Neural cell (in vitro differentiated cells): ENCODE results near the gene KBTBD13.

Source experiments
- CTCF ChIP-seq: fragments of 450-650 bp; IDR thresholded peaks from 2 replicates; pipeline ENCODE4 v1.5.1; 2014; ENCODE audit warnings: antibody characterized with exemption, mild to moderate bottlenecking, moderate library complexity; ENCODE audit not compliant: poor library complexity, severe bottlenecking
- REST ChIP-seq: IDR thresholded peaks from 2 replicates; pipeline ENCODE4 v1.6.1; 2012; ENCODE audit warnings: borderline replicate concordance
- SMC3 ChIP-seq: fragments of 450-650 bp; conservative IDR thresholded peaks from 2 replicates; pipeline ENCODE4 v1.6.1; 2014; ENCODE audit warnings: antibody characterized with exemption, mild to moderate bottlenecking, moderate library complexity; ENCODE audit not compliant: poor library complexity

GRCh38 chr15:65041787-65042186 lies 34.8 kb upstream of the KBTBD13 start:
- no peak for TF ChIP-seq CTCF
- no peak for TF ChIP-seq SMC3
- no peak for TF ChIP-seq REST
